Activated T-helper 1 cell treated with anti-CD3 and anti-CD28 coated beads, Interleukin-12 subunit alpha, Interleukin-12 subunit beta, Interleukin-2, Interleukin-4 antibody, amounts not matched to agents 30 ng/mL and 10 ng/mL and 1 ng/mL, durations not matched to agents 14 hours and 24 hours and 36 hours (primary cell): ENCODE results near the gene MEIS1. TPM values are rescaled to one million over a fixed set of nuclear protein-coding genes. Genes with fewer than 3 reads are reported as not detected.

Source experiments
- DNase-seq: peaks from one replicate; pipeline ENCODE4 v3.0.0; 2021; ENCODE audit warnings: low spot score
- H3K27ac Mint-ChIP-seq: one replicate; pipeline ENCODE4 v1.8.0; 2021; ENCODE audit warnings: mild to moderate bottlenecking, mixed read lengths
- H3K27me3 Mint-ChIP-seq: one replicate; pipeline ENCODE4 v1.8.0; 2022; ENCODE audit warnings: mild to moderate bottlenecking, moderate library complexity, mixed read lengths; ENCODE audit not compliant: insufficient read depth
- H3K36me3 Mint-ChIP-seq: one replicate; pipeline ENCODE4 v1.8.0; 2021; ENCODE audit warnings: low read depth, mixed read lengths
- H3K4me1 Mint-ChIP-seq: one replicate; pipeline ENCODE4 v1.8.0; 2021; ENCODE audit warnings: low read depth, mixed read lengths
- H3K4me3 Mint-ChIP-seq: one replicate; pipeline ENCODE4 v1.8.0; 2021; ENCODE audit warnings: mild to moderate bottlenecking, moderate library complexity, mixed read lengths
- H3K9me3 Mint-ChIP-seq: one replicate; pipeline ENCODE4 v1.8.0; 2021; ENCODE audit warnings: mixed read lengths
- intact Hi-C: fragments of 100-400 bp; cut with micrococcal nuclease; formaldehyde crosslinking; loops from one replicate; pipeline ENCODE4 v1.15.1; 2024
- total RNA-seq: library from RNA; stranded (reverse); gene quantifications from 2 replicates; pipeline ENCODE4 v1.2.3, GENCODE V29; 2022

Gene MEIS1
- total RNA-seq, 1 donor from 2014 or later, result not detected

DNA sequence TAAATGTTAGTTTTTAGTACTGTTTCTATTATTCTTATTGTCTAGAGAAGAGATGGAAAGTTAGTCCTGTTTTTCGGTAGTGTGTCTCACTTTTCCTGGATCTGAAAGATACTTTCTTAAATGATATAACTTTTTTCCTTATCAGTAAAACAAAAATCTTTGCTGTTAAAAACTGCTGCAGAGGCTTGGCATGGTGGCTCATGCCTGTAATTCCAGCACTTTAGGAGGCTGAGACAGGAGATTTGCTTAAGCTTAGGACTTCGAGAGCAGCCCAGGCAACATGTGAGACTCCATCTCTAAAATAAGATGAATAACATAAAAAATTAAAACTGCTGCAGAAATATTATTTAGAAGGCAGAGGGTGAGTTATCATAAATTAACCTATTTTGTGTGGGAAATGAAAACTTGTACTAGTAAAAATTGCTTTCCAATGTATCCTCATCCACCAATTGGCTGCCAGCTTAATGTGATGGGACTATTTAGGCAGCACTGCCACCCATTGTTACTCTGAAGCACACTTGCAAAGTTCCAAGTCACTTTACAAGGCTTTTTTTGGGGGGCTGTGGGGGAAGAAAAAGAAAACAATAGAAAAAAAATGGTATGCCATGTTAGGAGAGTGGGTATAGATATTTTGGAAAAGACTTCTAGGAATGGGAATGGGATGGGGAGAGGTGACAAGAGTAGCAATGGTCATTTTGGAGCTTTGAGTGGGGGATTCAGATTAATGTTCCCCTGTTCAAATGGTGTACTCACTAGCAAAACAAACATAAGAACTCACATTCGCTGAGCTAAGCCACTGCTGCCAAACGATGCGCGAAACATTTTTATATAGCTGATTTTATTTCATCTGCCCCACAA, 62.7 kb downstream of the MEIS1 start:
- Mint-ChIP-seq H3K27me3 (peaks cover 2% of the 10 kb centered on the region), H3K4me1 (no peaks in the 10 kb centered on the region), H3K9me3 (no peaks in the 10 kb centered on the region), H3K27ac (no peak overlapping the region), H3K36me3 (no peaks in the 10 kb centered on the region), H3K4me3 (no peak overlapping the region)
- no peak for DNase-seq
- intact Hi-C loops, result no loop called here

DNA sequence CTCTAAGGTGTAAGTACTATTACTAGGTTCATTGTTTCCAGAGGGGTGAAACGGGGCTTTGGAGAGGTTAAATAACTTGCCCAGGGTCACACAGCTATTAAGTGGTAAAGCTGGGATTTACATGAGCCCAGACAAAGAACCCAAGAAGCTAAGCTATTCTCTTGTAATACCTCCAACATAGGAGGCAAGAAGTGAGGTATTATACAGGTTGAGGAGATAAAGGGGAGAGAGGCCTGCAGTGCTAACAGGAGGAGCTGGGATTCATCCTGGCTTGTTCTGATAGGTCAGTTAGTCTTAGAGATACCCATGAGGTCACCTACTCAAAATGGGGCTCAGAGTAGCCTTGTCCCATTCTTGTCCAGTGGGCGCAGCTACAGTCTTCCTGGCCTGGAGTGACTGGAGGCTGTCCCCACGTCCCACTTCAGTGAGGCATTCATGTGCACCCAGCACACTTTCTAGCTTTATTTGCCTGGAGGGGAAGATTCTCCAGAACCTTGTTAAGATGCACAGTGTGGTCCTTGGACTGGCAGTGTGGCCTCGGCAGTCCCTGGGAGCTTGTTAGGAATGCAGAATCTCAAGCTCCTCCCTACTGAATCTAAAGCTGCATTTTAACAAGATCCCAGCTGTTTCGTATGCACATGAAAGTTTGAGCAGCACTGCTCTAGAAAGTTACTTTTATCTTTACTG, 63.5 kb downstream of the MEIS1 start:
- no peaks in the 10 kb centered on the region for H3K4me1 Mint-ChIP-seq
- no peak overlapping the region for H3K27ac Mint-ChIP-seq
- intact Hi-C loops, result no loop called here
- H3K36me3 Mint-ChIP-seq, result no peaks in the 10 kb centered on the region
- H3K9me3 Mint-ChIP-seq, result no peaks in the 10 kb centered on the region
- no peak overlapping the region for H3K4me3 Mint-ChIP-seq
- DNase-seq, result no peak
- H3K27me3 Mint-ChIP-seq, result peaks cover 2% of the 10 kb centered on the region

DNA sequence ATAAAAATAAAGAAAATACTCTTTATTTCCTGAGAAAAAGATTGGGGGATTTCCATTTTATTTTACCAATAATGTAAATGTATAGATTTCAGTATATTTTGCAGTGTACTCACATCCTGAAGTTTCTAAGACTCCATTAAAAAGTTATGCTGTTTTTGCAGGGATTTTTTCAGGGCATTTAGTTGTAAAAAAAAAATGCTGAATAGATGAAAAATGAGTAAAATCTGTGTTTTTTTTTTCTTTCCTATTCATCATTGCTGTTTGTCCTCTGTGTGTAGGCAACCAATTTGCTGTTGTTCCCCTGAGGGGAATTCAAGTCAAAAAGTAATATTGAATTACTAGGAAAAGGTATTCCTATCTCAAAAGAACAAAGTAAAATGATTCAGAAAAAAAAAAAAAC, 66.3 kb downstream of the MEIS1 start:
- Mint-ChIP-seq H3K4me3 (no peak overlapping the region), H3K27ac (no peak overlapping the region), H3K36me3 (no peaks in the 10 kb centered on the region), H3K4me1 (no peaks in the 10 kb centered on the region), H3K27me3 (peaks cover 2% of the 10 kb centered on the region), H3K9me3 (no peaks in the 10 kb centered on the region)
- intact Hi-C loops, result no loop called here
- DNase-seq, result no peak

DNA sequence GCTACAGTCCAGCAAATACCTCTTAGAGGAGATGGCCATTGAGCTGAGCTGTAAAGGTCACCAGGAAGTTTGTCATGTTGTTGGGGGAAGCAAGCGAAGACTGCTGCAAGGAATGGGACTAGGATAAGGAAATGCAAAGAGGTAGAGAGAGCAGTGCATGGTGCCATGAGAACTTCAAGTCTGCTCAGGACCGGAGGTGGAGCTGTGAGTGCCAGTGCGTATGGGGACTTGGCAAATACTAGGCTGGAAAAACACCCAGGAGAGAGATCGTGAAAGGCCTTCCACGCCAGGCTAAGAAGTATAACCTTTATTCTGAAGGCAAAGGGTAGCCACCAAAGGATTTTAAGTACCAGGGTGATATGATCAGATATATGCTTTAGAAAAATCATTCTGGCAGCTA, 71.3 kb downstream of the MEIS1 start:
- H3K27me3 Mint-ChIP-seq, result no peaks in the 10 kb centered on the region
- no peak overlapping the region for H3K27ac Mint-ChIP-seq
- no peak for DNase-seq
- H3K4me3 Mint-ChIP-seq, result no peak overlapping the region
- H3K4me1 Mint-ChIP-seq, result no peaks in the 10 kb centered on the region
- H3K9me3 Mint-ChIP-seq, result no peaks in the 10 kb centered on the region
- no peaks in the 10 kb centered on the region for H3K36me3 Mint-ChIP-seq
- intact Hi-C loops, result no loop called here

DNA sequence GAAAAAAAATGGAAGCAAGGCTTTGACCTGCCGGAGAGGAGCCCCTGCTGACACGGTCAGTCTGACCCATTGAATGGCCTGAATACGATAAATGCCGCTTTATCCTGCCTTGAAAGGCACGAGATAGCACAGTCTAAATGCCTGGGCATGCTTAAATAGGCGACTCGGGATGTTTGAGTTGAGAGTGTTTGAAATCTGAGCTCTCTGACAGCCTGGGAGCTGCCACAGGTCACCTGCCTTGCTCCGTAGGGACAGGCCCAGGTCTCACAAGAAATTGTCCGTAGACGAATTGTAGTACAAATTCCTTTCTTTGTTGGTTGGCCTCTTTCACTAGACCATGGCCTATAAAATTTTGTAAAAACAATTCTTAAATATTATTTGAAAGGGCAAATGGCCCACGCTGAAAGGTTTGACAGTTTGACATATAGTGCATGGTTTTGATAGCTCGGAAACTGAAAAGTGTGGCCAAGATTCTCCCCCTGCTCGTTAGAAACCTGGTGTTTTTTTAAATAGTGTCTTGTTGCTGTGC, 72.8 kb downstream of the MEIS1 start:
- no peaks in the 10 kb centered on the region for H3K4me1 Mint-ChIP-seq
- no peak overlapping the region for H3K4me3 Mint-ChIP-seq
- no peaks in the 10 kb centered on the region for H3K36me3 Mint-ChIP-seq
- no peak overlapping the region for H3K27ac Mint-ChIP-seq
- H3K9me3 Mint-ChIP-seq, result no peaks in the 10 kb centered on the region
- DNase-seq, result no peak
- intact Hi-C loops, result no loop called here
- no peaks in the 10 kb centered on the region for H3K27me3 Mint-ChIP-seq

DNA sequence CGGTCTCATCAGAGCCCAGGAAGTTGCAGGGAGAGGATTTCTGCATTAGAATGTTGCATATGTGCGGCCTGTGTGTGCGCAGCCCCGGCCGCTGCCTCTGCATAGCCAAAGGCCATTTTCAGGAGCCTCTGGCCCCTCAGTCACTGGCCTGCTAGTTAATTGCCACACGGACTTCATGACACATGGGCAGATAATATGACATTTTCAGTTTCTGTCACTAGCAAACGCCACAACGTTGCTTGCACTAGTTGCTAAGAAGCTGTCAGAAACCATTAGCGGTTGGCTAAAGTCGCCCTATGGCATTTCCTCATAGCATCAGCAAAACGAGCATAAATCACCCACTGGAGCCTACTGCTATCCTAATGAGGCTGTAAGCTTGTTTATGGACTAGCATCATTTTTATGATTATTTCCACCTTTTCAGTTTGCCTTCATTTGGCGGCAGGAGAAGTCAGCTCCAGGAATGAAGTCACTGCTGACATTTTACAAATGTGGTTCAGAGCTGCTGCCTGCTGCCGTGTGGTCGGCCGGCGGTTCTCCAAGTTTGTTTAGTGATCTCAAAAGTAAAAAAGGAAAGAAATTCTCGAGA, 73.7 kb downstream of the MEIS1 start:
- no peaks in the 10 kb centered on the region for H3K9me3 Mint-ChIP-seq
- H3K27ac Mint-ChIP-seq, result no peak overlapping the region
- H3K36me3 Mint-ChIP-seq, result no peaks in the 10 kb centered on the region
- intact Hi-C loops, result no loop called here
- H3K4me1 Mint-ChIP-seq, result no peaks in the 10 kb centered on the region
- no peak for DNase-seq
- H3K4me3 Mint-ChIP-seq, result no peak overlapping the region
- no peaks in the 10 kb centered on the region for H3K27me3 Mint-ChIP-seq

DNA sequence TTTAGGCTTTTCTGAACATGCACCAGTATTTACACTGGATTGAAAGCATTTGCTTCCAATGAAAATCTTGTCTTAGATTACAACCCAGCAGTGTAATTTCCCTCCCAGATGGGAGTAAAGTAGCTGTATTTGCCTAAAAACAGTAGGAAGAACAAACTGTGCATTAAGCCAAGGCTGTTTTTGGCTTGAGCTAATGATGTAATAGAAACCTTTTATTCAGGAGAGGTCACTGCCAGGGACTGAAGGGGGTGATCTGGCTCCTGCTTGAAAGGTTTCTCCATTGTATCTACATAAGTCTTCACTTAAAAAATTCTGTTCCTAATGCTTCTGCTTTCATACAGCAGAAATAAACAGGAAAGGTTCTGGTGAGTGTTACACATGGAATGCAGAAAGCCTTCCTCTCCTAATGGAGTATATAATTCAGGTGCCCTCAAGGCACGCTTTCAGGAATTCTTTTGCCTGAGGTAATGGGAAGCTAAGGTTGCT, 74.4 kb downstream of the MEIS1 start:
- no peak overlapping the region for H3K27ac Mint-ChIP-seq
- H3K4me3 Mint-ChIP-seq, result no peak overlapping the region
- H3K9me3 Mint-ChIP-seq, result no peaks in the 10 kb centered on the region
- no peak for DNase-seq
- intact Hi-C loops, result no loop called here
- no peaks in the 10 kb centered on the region for H3K27me3 Mint-ChIP-seq
- no peaks in the 10 kb centered on the region for H3K36me3 Mint-ChIP-seq
- no peaks in the 10 kb centered on the region for H3K4me1 Mint-ChIP-seq

DNA sequence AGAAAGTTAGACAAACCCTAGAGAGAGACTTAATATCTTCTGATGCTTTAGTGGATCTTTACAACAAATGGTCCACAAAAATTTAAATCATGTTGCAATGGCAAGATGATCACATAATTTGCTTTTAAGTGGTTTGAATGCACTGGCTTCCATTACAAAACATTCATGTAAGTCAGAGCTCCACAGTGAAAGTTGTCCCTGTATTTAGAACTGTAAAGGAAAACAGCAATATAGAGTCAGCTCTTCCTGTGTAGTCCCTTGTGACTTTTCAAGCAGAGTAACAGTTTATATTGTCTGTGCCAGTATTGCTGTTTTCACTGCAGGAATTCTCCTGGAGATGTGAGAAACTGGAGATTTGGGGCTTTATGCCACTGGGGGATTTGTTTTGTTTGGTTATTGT, 77.7 kb downstream of the MEIS1 start:
- Mint-ChIP-seq H3K27me3 (no peaks in the 10 kb centered on the region), H3K4me1 (no peaks in the 10 kb centered on the region), H3K27ac (no peak overlapping the region), H3K4me3 (no peak overlapping the region), H3K9me3 (no peaks in the 10 kb centered on the region), H3K36me3 (no peaks in the 10 kb centered on the region)
- DNase-seq, result no peak
- intact Hi-C loops, result no loop called here

DNA sequence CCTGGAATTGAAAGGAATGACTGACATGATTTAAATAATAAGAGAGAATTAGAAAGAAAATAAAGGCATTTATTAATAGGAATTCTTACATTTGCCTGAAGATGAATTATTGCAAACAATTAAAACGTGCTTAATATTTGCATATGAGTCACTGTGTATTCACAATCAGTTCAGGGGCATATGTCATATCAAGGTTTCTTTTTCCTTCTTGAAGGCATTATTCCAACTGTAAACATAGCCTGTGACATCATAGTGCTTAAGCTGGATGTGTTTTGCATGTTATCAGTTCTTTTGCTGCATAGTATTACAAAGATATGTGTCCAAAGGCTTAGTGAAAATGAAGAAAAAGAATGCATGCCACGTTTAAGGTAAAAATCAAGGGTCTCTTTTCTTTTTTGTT, 80.8 kb downstream of the MEIS1 start:
- no peak for DNase-seq
- intact Hi-C loops, result no loop called here
- no peak overlapping the region for H3K4me3 Mint-ChIP-seq
- H3K9me3 Mint-ChIP-seq, result no peaks in the 10 kb centered on the region
- H3K4me1 Mint-ChIP-seq, result no peaks in the 10 kb centered on the region
- H3K27ac Mint-ChIP-seq, result no peak overlapping the region
- no peaks in the 10 kb centered on the region for H3K36me3 Mint-ChIP-seq
- H3K27me3 Mint-ChIP-seq, result no peaks in the 10 kb centered on the region

DNA sequence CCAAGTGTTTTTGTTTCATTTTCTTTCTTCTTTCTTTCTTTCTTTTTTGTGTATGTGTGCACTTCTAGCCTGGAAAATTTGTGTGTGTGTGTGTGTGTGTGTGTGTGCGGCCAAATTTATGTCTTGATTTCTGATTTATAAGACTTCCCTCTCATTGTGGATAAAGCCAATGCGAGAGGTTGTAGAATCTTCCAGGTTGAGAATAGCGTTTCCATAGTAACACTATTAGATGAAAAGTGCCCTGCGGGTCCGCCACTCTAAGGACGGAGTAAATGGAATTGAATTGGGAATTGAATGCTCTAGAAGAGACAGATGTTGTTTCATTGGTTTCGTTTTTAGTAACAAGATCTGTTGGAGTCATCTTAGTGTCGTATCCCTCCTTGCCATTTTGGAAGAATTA, 81.6 kb downstream of the MEIS1 start:
- no peaks in the 10 kb centered on the region for H3K36me3 Mint-ChIP-seq
- H3K9me3 Mint-ChIP-seq, result no peaks in the 10 kb centered on the region
- DNase-seq, result no peak
- H3K4me1 Mint-ChIP-seq, result no peaks in the 10 kb centered on the region
- H3K27ac Mint-ChIP-seq, result no peak overlapping the region
- no peak overlapping the region for H3K4me3 Mint-ChIP-seq
- H3K27me3 Mint-ChIP-seq, result no peaks in the 10 kb centered on the region
- intact Hi-C loops, result no loop called here

DNA sequence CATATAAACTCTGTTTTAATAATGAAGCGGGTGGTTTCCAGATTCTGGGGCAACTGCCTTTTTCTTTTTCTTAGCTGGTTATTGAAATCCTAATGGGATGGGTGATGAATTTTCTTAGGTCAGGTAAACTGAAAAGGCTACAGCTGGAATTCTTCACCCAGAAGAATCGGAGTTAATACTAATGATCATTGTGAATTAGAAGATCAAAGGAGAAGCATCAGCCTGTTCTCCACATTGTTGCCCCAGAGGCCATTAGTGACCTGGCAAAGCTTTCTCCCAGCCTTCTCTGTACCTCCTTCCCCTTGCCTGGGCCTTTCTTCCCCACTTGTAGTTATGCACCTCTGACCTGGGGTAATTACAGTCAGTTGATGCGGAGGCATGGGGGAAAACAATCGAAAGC, 82.8 kb downstream of the MEIS1 start:
- no peak for DNase-seq
- Mint-ChIP-seq H3K27ac (no peak overlapping the region), H3K27me3 (no peaks in the 10 kb centered on the region), H3K4me1 (no peaks in the 10 kb centered on the region), H3K4me3 (no peak overlapping the region), H3K9me3 (no peaks in the 10 kb centered on the region), H3K36me3 (no peaks in the 10 kb centered on the region)
- intact Hi-C loops, result no loop called here

DNA sequence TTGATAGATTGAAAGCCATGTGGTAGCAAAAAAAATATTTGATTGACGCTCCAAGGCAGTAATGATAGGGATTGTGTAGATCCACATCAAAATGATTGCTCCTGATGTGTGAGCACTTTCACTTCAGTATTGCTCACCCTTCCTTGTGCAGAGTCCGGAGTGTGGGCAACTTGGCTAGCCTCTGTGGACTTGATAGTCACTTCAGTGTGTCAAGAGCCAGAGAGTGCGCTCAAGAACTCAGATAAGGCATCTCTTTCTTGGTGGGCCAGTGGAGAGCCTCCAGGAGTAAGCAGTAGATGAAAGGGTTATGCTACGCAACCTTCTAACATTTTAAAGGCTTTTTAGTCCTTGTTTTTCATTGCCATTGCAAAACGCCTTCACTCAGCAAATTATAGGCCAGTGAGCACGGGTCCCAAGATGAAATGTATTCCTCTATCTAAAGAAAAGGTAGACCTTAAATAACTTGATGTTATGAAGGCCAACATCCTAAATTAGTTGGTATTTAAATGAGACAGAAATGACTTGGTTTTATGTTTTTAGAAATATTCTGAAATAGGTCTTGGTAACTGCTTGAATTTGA, 84.4 kb downstream of the MEIS1 start:
- intact Hi-C loops, result no loop called here
- no peaks in the 10 kb centered on the region for H3K27me3 Mint-ChIP-seq
- no peaks in the 10 kb centered on the region for H3K36me3 Mint-ChIP-seq
- H3K27ac Mint-ChIP-seq, result no peak overlapping the region
- H3K9me3 Mint-ChIP-seq, result no peaks in the 10 kb centered on the region
- DNase-seq, result no peak
- H3K4me1 Mint-ChIP-seq, result no peaks in the 10 kb centered on the region
- H3K4me3 Mint-ChIP-seq, result no peak overlapping the region
